HEK293T (cell line): ENCODE measurements around the gene CAB39L.

ENCODE experiments used
- BHLHE40 ChIP-seq: fragments of 450-650 bp; IDR thresholded peaks from 2 replicates; pipeline ENCODE4 v1.6.1; 2016; ENCODE audit warnings: mild to moderate bottlenecking, moderate library complexity, borderline replicate concordance
- CTBP1 ChIP-seq: fragments of 450-650 bp; IDR thresholded peaks from 2 replicates; pipeline ENCODE4 v1.6.1; 2016; ENCODE audit warnings: borderline replicate concordance
- ELF4 ChIP-seq: fragments of 450-650 bp; IDR thresholded peaks from 2 replicates; pipeline ENCODE4 v1.6.1; 2017; ENCODE audit warnings: antibody characterized with exemption
- FOXM1 ChIP-seq: fragments of 450-650 bp; IDR thresholded peaks from 2 replicates; pipeline ENCODE4 v1.6.1; 2017; ENCODE audit warnings: mild to moderate bottlenecking, borderline replicate concordance
- NFRKB ChIP-seq: fragments of 450-650 bp; IDR thresholded peaks from 2 replicates; pipeline ENCODE4 v1.6.1; 2016; ENCODE audit warnings: mild to moderate bottlenecking, moderate library complexity
- SP1 ChIP-seq: fragments of 450-650 bp; IDR thresholded peaks from 2 replicates; pipeline ENCODE4 v1.6.1; 2017
- SUZ12 ChIP-seq: fragments of 450-650 bp; IDR thresholded peaks from 2 replicates; pipeline ENCODE4 v1.6.1; 2016; ENCODE audit warnings: mild to moderate bottlenecking

DNA sequence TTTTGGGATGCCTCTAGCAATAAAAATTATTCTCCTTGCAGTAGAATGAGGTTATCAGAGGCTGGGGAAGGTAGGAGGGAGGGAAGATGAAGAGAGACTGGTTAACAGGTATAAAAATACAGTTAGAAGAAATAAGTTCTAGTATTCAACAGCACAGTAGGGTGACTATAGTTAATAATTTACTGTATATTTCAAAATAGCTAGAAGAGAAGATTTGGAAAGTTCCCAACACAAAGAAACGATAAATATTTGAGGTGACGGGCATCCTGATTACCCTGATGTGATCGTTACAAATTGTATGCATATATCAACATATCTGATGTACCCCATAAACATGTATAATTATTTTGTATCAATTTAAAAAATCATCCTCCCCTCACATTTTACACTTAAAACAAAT lies 102.3 kb downstream of the CAB39L start:
- TF ChIP-seq SP1, result no peak
- no peak for TF ChIP-seq BHLHE40
- no peak for TF ChIP-seq NFRKB
- no peak for TF ChIP-seq SUZ12
- TF ChIP-seq FOXM1, result no peak
- no peak for TF ChIP-seq CTBP1
- TF ChIP-seq ELF4, result no peak
